ENCODE results near the gene KCNE3.

Gene KCNE3

GRCh38 chr11:74466916-74467885 is at the start of gene KCNE3:
Gene KCNE3 (minus strand): TSS chr11:74467549. CDS start chr11:74457563, 9,986 bp downstream.
- no peak within 1 kb of the TSS for H3K4me3 Mint-ChIP-seq

GRCh38 chr11:74507582-74507981 is 40.2 kb upstream of the KCNE3 start:
- H3K9me3 Mint-ChIP-seq, result peaks cover 5% of the 10 kb centered on the region
- H3K36me3 Mint-ChIP-seq, result no peaks in the 10 kb centered on the region
- ATAC-seq, result no peak
- no peak overlapping the region for H3K4me3 Mint-ChIP-seq
- H3K4me1 Mint-ChIP-seq, result no peaks in the 10 kb centered on the region
- peaks cover 9% of the 10 kb centered on the region for H3K27me3 Mint-ChIP-seq
- H3K27ac Mint-ChIP-seq, result no peak overlapping the region

More at GRCh38 chr11:74466916-74467885, at the start of gene KCNE3:
- Mint-ChIP-seq H3K9me3 (no peaks in the 10 kb centered on the region), H3K36me3 (no peaks in the 10 kb centered on the region), H3K27ac (no peak within 1 kb of the TSS), H3K27me3 (peaks cover 60% of the 10 kb centered on the region), H3K4me1 (peaks cover 13% of the 10 kb centered on the region)
- ATAC-seq, result peak; percentile 21

- Mint-ChIP-seq H3K36me3 (no peaks in the 10 kb centered on the region), H3K27ac (no peak overlapping the region), H3K27me3 (peaks cover 9% of the 10 kb centered on the region), H3K4me3 (no peak overlapping the region), H3K4me1 (no peaks in the 10 kb centered on the region), H3K9me3 (peaks cover under 1% of the 10 kb centered on the region)
- no peak for ATAC-seq
Measured at GRCh38 chr11:74506823-74507222, 39.5 kb upstream of the KCNE3 start.

- no peak for ATAC-seq
- Mint-ChIP-seq H3K4me3 (no peak overlapping the region), H3K4me1 (no peaks in the 10 kb centered on the region), H3K27me3 (peaks cover under 1% of the 10 kb centered on the region), H3K36me3 (no peaks in the 10 kb centered on the region), H3K27ac (no peak overlapping the region), H3K9me3 (peaks cover 2% of the 10 kb centered on the region)
Measured at GRCh38 chr11:74505911-74506310, 38.6 kb upstream of the KCNE3 start.

GRCh38 chr11:74504100-74504691 is 36.8 kb upstream of the KCNE3 start:
- H3K27ac Mint-ChIP-seq, result no peak overlapping the region
- no peaks in the 10 kb centered on the region for H3K36me3 Mint-ChIP-seq
- ATAC-seq, result no peak
- H3K4me1 Mint-ChIP-seq, result no peaks in the 10 kb centered on the region
- no peaks in the 10 kb centered on the region for H3K27me3 Mint-ChIP-seq
- no peak overlapping the region for H3K4me3 Mint-ChIP-seq
- H3K9me3 Mint-ChIP-seq, result peaks cover 2% of the 10 kb centered on the region

GRCh38 chr11:74494916-74495315 is 27.6 kb upstream of the KCNE3 start:
- H3K4me1 Mint-ChIP-seq, result peaks cover 18% of the 10 kb centered on the region
- no peaks in the 10 kb centered on the region for H3K27me3 Mint-ChIP-seq
- no peaks in the 10 kb centered on the region for H3K9me3 Mint-ChIP-seq
- ATAC-seq, result no peak
- no peak overlapping the region for H3K4me3 Mint-ChIP-seq
- no peak overlapping the region for H3K27ac Mint-ChIP-seq
- peaks cover 23% of the 10 kb centered on the region for H3K36me3 Mint-ChIP-seq

- peak overlapping the region; percentile 69 for H3K4me3 Mint-ChIP-seq
- no peaks in the 10 kb centered on the region for H3K27me3 Mint-ChIP-seq
- H3K27ac Mint-ChIP-seq, result peak overlapping the region; percentile 89
- no peaks in the 10 kb centered on the region for H3K9me3 Mint-ChIP-seq
- H3K4me1 Mint-ChIP-seq, result peaks cover 18% of the 10 kb centered on the region
- no peak for ATAC-seq
- peaks cover 23% of the 10 kb centered on the region for H3K36me3 Mint-ChIP-seq
Measured at GRCh38 chr11:74493791-74494630, 26.7 kb upstream of the KCNE3 start.

- peaks cover 23% of the 10 kb centered on the region for H3K36me3 Mint-ChIP-seq
- H3K27ac Mint-ChIP-seq, result peak within 1 kb of the TSS; percentile 89
- ATAC-seq, result peak; percentile 100
- H3K4me3 Mint-ChIP-seq, result peak within 1 kb of the TSS; percentile 69
- peaks cover 18% of the 10 kb centered on the region for H3K4me1 Mint-ChIP-seq
- H3K27me3 Mint-ChIP-seq, result no peaks in the 10 kb centered on the region
- H3K9me3 Mint-ChIP-seq, result no peaks in the 10 kb centered on the region
Measured at GRCh38 chr11:74492974-74493790, 25.8 kb upstream of the KCNE3 start, which contains the start of gene LIPT2. Gene LIPT2 (minus strand): TSS chr11:74493724. CDS start chr11:74493703, 21 bp downstream.

GRCh38 chr11:74492084-74492483 is 24.7 kb upstream of the KCNE3 start:
- Mint-ChIP-seq H3K27me3 (no peaks in the 10 kb centered on the region), H3K9me3 (peaks cover 3% of the 10 kb centered on the region), H3K36me3 (peaks cover 17% of the 10 kb centered on the region), H3K4me3 (peak overlapping the region; percentile 61), H3K4me1 (peaks cover 18% of the 10 kb centered on the region), H3K27ac (no peak overlapping the region)
- ATAC-seq, result no peak

GRCh38 chr11:74490941-74491340 is 23.6 kb upstream of the KCNE3 start:
- H3K4me3 Mint-ChIP-seq, result no peak overlapping the region
- H3K27me3 Mint-ChIP-seq, result no peaks in the 10 kb centered on the region
- peaks cover 9% of the 10 kb centered on the region for H3K36me3 Mint-ChIP-seq
- ATAC-seq, result no peak
- H3K9me3 Mint-ChIP-seq, result peaks cover 3% of the 10 kb centered on the region
- no peak overlapping the region for H3K27ac Mint-ChIP-seq
- H3K4me1 Mint-ChIP-seq, result peaks cover 18% of the 10 kb centered on the region

GRCh38 chr11:74487875-74488274 is 20.5 kb upstream of the KCNE3 start:
- Mint-ChIP-seq H3K27me3 (no peaks in the 10 kb centered on the region), H3K9me3 (peaks cover 3% of the 10 kb centered on the region), H3K4me1 (peaks cover 7% of the 10 kb centered on the region), H3K36me3 (peaks cover 9% of the 10 kb centered on the region), H3K4me3 (no peak overlapping the region), H3K27ac (no peak overlapping the region)
- ATAC-seq, result no peak

- no peaks in the 10 kb centered on the region for H3K4me1 Mint-ChIP-seq
- ATAC-seq, result no peak
- H3K27me3 Mint-ChIP-seq, result no peaks in the 10 kb centered on the region
- no peaks in the 10 kb centered on the region for H3K36me3 Mint-ChIP-seq
- no peak overlapping the region for H3K27ac Mint-ChIP-seq
- H3K4me3 Mint-ChIP-seq, result no peak overlapping the region
- H3K9me3 Mint-ChIP-seq, result peaks cover 3% of the 10 kb centered on the region
Measured at GRCh38 chr11:74485868-74486267, 18.5 kb upstream of the KCNE3 start.

- Mint-ChIP-seq H3K27me3 (no peaks in the 10 kb centered on the region), H3K36me3 (no peaks in the 10 kb centered on the region), H3K27ac (no peak overlapping the region), H3K4me1 (no peaks in the 10 kb centered on the region), H3K4me3 (no peak overlapping the region), H3K9me3 (no peaks in the 10 kb centered on the region)
- ATAC-seq, result no peak
Measured at GRCh38 chr11:74480688-74481417, 13.5 kb upstream of the KCNE3 start.

GRCh38 chr11:74479732-74480123 is 12.4 kb upstream of the KCNE3 start:
- Mint-ChIP-seq H3K27ac (no peak overlapping the region), H3K4me3 (no peak overlapping the region), H3K4me1 (no peaks in the 10 kb centered on the region), H3K27me3 (no peaks in the 10 kb centered on the region), H3K9me3 (no peaks in the 10 kb centered on the region), H3K36me3 (no peaks in the 10 kb centered on the region)
- no peak for ATAC-seq

Measured in stimulated activated memory B cell treated with anti-CD40 and anti-IgM and Interleukin-4, amounts not matched to agents 10 μg/mL and 1 μg/mL and 100 μg/mL, for 72 hours (primary cell).